ENCODE data around the gene BCAR1.

DNA sequence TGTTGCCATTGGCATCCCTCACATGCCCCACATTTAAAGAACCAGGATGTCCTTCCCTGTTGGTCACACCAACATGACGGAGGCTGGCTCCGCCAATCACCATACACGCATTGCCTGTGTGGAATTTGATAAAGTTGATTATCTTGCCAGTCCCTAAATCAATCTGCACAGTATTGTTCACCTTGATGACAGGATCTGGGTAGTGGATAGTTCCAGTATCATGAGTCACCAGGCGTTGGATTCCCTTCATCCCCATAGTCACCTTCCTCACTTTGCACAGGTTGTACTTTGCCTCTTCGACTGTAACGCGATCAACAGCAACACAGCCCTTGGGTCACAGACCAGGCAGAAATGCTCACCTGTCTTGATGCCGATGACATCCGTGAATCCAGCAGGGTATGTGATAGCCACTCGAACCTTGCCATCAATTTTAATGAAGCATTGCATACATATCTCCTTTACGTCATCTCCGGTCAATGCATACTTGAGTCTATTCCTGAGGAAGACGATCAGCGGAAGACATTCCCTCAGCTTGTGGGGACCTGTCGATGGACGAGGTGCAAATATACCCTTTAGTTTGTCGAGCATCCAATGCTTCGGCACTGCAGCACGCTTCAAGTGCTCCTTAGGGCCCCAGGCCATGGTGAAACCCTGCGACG is 58.7 kb downstream of the BCAR1 start:
- TF ChIP-seq, protein P1, sequence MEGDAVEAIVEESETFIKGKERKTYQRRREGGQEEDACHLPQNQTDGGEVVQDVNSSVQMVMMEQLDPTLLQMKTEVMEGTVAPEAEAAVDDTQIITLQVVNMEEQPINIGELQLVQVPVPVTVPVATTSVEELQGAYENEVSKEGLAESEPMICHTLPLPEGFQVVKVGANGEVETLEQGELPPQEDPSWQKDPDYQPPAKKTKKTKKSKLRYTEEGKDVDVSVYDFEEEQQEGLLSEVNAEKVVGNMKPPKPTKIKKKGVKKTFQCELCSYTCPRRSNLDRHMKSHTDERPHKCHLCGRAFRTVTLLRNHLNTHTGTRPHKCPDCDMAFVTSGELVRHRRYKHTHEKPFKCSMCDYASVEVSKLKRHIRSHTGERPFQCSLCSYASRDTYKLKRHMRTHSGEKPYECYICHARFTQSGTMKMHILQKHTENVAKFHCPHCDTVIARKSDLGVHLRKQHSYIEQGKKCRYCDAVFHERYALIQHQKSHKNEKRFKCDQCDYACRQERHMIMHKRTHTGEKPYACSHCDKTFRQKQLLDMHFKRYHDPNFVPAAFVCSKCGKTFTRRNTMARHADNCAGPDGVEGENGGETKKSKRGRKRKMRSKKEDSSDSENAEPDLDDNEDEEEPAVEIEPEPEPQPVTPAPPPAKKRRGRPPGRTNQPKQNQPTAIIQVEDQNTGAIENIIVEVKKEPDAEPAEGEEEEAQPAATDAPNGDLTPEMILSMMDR (IDR thresholded peaks at IDR 0.05) = no peak
- TF ChIP-seq POLR2A (IDR thresholded peaks at IDR 0.05) = no peak
